ENCODE results near the gene RBFOX2.

The RBFOX2 gene

DNA sequence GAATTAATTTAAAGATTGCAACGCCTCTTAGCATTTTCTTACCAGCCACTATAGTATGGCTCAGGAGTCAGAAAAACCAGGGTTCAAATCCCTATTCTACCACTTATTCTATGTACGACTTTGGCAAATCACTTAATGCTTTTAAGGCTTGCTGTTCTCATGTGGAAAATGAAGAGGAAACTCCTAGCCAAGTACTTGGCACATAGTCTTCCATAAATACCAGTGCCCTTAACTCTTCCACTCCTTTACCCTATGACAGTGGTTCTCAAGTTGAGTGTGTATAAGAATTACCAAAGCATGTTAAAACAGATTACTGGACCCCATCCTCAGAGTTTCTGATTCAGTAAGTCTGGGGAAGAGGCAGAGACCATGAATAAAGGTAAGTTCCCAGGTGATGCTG lies 107.6 kb downstream of the RBFOX2 start:
- no peak for FAIRE-seq

- FAIRE-seq: no peak
Measured at GRCh38 chr22:35919002-35919542, 109.6 kb downstream of the RBFOX2 start.

DNA sequence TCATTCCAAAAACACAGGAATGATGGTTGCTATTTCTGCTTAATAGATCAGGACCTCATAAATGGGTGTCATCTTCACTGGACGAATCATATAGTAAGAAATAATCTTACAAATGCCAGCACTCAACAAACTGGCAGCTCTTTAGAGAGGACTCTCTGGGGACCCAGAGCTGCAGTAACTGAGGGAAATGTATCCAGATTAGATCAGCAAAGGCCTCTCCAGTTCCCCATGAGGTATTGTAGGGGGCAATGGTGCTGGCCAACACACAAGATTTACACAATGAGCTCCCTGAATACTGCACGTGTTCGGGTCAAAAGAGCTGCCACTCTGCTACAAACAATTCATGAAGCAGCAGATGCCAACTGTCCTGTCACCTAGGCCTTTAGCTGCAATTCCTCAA lies 110.2 kb downstream of the RBFOX2 start:
- FAIRE-seq: no peak

GRCh38 chr22:35917651-35918050 lies 111.0 kb downstream of the RBFOX2 start:
- FAIRE-seq: no peak

DNA sequence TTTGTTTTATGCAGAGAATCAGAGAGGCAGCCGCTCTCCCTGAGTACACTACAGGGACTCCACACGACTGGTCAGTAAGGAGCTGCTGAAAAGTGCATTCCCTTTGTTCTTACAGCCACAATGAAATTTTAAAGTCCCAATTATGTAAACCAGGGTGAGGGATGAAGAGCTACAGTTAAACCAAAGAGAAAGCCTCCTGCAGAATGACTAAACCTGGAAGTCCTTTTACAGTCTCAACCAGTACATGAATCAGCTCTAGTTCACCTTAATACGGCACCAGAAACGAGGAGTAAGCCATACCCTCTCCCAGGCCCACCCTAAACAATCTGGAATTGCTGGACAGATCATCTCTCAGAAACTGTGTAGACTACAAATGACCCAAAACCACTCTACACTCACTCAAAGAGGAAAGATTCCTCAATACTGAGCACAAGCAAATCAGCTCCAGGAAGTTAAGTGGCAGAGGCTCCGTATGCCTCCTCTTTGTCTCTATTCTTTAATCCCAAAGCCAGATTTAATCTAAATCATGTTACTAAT lies 113.1 kb downstream of the RBFOX2 start:
- FAIRE-seq: peak; percentile 66

DNA sequence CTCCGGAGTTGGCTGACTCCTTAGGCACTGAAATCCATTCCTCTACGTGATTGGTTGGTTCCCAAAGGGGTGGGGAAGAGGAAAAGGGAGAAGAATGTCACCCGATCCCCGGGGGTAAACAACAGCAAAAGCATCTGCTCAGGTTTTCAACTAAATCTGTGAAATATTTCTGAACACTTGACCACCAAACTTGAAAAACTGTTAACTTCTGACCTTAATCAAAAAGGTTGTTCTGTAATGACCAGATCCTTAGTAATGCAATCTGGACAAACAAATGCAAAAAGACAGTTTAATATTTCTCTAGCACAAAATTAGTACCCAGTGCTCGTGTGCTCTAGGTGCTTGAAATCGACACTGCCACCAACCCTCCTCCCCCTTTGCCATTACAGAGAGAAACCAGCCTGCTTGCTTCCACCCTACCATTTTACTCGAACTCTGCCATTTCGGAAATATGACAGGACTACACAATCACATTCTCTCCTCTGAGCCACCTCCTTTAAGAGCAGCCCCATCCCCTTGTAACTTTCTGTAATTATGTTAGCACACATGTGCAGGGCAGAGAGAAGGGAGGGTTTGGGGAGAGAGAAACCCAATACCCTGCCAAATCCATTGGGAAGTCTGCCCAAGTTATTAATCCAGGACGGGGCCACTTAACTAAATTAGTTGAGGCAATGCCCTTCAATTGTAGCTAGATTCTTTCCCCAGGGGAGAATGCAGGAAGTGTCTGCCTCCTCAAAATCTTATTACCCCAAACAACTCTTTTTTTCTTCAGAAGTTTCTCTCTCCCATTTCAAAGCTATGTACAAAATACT lies 113.8 kb downstream of the RBFOX2 start:
- FAIRE-seq: peak; percentile 99

DNA sequence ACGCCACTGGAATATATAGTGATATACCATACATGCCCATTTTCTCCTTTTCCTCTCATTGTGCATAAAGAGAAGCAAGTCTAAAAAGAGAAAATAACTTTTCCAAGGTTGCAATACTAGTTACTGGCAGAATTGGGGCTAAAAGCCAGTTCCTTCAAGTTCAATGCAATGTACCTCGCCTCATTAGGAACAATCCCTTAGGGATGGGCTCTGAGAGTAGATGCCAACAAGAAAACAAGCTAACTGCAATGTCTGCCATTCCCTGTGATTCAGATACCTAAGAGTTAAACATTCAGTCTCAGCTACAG lies 114.3 kb downstream of the RBFOX2 start:
- FAIRE-seq: no peak

DNA sequence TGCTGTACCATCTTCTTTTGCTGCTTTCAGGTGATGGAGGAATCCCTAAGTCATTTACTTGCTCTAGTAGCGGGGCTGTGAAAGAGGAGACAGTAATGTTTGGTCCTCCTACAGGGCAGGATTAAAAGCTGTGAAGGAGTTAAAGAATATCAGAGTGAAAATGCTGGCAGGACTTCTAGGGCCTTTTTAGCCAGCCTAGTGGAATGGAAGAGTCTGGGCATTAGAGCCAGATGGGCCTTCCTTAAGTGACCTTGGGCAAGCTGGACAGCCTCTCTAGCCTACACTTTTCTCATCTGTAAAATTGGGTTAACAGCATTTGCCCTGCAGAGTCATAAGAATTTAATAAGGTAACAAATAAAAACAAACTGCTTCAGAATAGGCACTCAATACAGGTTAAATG lies 114.7 kb downstream of the RBFOX2 start:
- no peak for FAIRE-seq

DNA sequence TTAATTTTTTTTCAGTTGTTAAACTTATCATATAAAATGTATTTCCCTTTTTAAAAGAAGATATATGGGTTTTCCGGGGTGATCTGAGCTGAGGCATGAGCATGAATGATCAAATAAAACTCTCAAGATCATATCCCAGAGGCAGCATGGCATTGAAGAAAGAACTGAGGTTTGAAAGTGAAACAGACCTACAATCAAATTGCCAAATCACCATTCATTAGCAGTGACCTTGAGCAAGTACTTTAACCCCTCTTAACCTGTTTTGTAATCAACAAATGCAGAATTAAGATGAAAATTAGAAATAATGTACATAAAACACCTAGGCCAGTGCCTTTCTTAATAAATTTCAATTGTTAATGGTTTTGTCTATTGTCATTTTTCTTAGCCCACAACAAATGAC lies 116.0 kb downstream of the RBFOX2 start:
- no peak for FAIRE-seq

- FAIRE-seq: no peak
Measured at GRCh38 chr22:35911877-35912276, 116.7 kb downstream of the RBFOX2 start.

- FAIRE-seq: no peak
Measured at GRCh38 chr22:35910926-35911325, 117.7 kb downstream of the RBFOX2 start.

DNA sequence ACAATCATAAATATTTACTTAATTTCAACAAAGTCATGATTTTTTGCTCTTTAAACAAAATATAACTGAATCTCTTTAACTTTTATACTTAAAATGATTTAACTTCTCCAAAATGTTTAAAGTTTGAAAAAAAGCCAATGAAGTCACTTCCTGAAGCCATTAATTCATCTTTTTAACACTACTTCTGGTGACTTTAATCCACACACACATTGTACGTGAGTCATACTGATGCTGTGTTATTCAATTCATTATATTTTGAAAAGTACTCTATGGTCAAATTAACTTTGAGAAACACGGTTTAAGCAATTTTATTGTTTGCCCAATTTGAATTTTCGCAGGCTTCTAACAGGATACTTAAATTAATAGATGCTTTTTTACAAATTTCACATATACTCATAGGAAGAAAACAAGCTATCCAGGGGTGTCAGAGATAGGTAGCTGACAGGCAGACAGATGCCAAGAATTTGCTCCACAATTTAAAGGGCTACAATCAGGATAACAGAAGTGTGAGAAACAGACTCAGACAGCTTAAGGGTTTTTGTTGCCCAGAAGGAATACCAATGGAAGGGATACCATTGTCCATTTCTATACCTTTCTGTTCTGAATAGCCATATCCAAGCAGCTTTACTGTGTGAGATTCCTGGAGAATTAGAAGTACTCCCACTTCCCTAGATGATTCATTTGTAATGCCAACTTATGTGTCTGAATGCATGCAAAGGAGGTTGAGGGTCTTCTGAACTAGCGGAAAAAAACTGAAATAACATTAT lies 118.4 kb downstream of the RBFOX2 start:
- peak; percentile 31 for FAIRE-seq

- FAIRE-seq: no peak
Measured at GRCh38 chr22:35905894-35906293, 122.7 kb downstream of the RBFOX2 start.

GRCh38 chr22:35904752-35905151 lies 123.9 kb downstream of the RBFOX2 start:
- FAIRE-seq: no peak

- no peak for FAIRE-seq
Measured at GRCh38 chr22:35904336-35904692, 124.3 kb downstream of the RBFOX2 start.

GRCh38 chr22:35903571-35904335 lies 124.9 kb downstream of the RBFOX2 start:
- no peak for FAIRE-seq

DNA sequence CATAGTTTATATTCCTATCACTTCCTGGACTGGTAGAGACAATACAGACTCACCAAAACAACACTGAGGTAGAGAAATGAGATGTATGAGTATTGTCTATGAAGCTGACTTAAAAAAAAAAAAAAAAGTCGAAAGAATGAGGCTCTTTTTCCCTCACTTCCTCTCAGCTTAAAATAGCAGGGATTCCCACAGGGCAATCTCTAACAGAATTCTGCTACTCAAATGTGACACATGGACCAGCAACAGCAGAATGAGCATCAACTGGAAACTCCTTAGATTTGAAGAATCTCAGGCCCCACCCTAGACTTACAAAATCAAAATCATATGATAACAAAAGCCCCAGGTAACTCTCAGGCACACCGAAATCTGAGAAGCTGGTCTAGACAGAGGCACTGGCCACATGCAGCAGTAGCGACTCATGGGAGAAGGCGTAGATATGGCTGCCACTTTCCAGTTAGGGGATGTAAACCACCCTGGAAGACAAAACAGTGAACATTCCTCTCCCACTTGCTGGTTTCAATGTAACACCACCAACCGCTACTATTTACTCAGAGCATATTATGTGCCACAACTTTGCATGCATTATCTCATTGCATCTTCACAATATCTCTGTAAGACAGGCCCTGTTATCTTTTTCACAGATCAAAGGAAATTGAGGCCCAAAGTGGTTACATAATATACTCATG lies 128.0 kb downstream of the RBFOX2 start:
- FAIRE-seq: no peak

- FAIRE-seq: no peak
Measured at GRCh38 chr22:35899736-35900135, 128.9 kb downstream of the RBFOX2 start.

- FAIRE-seq: no peak
Measured at GRCh38 chr22:35896111-35896705, 132.4 kb downstream of the RBFOX2 start.

- FAIRE-seq: no peak
Measured at GRCh38 chr22:35894937-35895708, 133.5 kb downstream of the RBFOX2 start.

- no peak for FAIRE-seq
Measured at GRCh38 chr22:35894464-35894878, 134.2 kb downstream of the RBFOX2 start.

All from G401.6 (cell line).